HuH-7 (cell line): ENCODE results near the gene AMH.

Experiments used
- DNase-seq: peaks from one replicate; pipeline ENCODE4 v3.0.0; 2011; ENCODE audit warnings: low spot score

AMH gene

DNA sequence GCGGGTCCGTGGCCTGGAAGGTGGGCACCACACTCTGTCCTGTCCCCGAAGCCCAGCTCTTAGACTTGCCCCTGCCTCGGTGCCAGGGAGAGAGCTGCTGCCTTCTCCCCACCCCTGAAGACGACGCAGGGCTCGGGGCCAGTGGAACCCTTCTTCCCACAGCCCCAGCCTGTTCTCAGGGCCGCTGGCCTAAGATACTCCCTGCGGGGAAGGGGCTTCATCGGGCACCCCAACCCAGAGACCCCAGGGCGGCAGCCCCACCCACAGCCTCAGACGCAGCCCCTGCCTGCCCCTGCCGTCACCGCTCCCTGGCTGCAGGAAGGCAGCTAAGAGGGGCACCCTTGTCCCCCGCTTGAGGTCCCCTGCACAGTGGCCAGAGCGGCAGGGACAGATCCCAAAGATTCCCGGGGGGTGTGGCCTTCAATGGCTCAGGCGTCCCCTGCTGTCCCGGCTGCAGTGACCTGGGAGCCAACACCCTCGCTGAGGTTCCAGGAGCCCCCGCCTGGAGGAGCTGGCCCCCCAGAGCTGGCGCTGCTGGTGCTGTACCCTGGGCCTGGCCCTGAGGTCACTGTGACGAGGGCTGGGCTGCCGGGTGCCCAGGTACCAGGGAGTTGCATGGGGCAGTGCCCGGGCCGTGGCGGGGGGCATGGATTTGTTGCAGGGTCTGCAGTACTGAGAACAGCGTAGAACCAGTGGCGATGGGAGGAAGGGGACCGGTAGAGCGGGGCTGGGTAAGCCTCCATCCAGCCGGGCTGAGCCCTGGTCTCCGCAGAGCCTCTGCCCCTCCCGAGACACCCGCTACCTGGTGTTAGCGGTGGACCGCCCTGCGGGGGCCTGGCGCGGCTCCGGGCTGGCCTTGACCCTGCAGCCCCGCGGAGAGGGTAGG is 1.0 kb downstream of the AMH start:
- no peak for DNase-seq

DNA sequence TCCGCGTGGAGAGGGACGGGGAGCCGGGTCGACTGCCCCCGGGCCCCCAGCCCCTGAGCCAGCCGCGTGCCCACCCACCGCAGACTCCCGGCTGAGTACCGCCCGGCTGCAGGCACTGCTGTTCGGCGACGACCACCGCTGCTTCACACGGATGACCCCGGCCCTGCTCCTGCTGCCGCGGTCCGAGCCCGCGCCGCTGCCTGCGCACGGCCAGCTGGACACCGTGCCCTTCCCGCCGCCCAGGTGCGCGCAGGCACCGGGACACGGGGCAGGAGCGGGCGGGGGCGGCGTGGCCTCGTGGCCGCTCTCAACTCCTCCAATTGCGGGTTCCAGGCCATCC is 1.6 kb downstream of the AMH start:
- DNase-seq, result no peak

DNA sequence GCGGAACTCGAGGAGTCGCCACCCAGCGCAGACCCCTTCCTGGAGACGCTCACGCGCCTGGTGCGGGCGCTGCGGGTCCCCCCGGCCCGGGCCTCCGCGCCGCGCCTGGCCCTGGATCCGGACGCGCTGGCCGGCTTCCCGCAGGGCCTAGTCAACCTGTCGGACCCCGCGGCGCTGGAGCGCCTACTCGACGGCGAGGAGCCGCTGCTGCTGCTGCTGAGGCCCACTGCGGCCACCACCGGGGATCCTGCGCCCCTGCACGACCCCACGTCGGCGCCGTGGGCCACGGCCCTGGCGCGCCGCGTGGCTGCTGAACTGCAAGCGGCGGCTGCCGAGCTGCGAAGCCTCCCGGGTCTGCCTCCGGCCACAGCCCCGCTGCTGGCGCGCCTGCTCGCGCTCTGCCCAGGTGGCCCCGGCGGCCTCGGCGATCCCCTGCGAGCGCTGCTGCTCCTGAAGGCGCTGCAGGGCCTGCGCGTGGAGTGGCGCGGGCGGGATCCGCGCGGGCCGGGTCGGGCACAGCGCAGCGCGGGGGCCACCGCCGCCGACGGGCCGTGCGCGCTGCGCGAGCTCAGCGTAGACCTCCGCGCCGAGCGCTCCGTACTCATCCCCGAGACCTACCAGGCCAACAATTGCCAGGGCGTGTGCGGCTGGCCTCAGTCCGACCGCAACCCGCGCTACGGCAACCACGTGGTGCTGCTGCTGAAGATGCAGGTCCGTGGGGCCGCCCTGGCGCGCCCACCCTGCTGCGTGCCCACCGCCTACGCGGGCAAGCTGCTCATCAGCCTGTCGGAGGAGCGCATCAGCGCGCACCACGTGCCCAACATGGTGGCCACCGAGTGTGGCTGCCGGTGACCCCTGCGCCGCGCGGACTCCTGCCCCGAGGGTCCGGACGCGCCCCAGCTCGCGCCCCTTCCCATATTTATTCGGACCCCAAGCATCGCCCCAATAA is 2.3 kb downstream of the AMH start:
- no peak for DNase-seq

DNA sequence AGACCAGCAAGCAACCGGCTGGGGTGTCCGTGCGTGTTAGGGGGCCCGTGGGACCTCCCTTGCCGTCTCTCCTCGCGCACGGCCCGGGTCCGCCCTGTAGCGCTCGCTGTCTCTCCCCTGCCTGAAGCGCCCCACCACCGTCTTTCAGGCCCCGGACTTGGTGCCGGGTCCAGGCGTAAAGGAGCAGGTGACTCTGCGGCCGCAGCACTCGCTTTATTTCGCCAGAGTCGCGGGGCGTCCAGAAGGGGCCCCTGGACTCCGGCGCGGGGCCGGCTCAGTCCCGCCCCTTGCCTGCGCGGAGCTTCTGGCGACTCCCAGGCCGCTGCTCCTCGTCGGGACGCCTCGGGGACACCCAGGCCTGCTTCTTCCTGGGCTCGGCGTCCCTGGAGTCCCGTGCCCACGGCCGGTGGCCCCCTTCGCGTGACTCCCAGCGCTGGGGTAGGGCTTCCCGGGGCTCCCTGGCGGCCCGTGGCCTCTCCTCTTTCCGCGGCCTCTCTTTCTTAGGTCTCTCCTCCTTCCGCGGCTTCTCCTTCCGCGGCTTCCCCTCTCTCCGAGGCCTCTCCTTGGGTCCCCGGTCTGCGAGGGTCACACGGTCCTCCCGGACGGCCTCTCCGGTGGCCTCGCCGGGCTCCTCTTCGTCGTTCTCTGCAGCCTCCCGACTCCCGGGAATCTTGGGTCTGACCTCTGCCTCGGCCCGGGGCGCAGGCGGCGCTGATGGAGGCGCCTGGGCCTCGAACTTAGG is 3.1 kb downstream of the AMH start:
- no peak for DNase-seq

DNA sequence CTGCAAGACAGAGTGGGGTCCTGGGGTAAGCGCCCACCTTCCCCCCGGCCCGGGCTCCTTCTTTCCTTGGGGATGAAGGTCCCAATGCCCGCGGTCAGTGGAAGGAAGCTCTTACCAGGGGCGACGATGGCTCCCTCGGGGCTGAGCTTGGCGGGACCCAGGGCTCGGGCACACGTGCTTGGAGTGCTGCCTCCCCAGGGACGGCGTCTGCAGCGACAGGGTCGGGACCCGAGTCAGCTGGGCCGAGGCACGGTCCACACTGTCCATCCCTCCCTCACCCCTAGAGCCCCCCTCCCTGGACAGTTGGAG is 3.6 kb downstream of the AMH start:
- DNase-seq, result no peak

DNA sequence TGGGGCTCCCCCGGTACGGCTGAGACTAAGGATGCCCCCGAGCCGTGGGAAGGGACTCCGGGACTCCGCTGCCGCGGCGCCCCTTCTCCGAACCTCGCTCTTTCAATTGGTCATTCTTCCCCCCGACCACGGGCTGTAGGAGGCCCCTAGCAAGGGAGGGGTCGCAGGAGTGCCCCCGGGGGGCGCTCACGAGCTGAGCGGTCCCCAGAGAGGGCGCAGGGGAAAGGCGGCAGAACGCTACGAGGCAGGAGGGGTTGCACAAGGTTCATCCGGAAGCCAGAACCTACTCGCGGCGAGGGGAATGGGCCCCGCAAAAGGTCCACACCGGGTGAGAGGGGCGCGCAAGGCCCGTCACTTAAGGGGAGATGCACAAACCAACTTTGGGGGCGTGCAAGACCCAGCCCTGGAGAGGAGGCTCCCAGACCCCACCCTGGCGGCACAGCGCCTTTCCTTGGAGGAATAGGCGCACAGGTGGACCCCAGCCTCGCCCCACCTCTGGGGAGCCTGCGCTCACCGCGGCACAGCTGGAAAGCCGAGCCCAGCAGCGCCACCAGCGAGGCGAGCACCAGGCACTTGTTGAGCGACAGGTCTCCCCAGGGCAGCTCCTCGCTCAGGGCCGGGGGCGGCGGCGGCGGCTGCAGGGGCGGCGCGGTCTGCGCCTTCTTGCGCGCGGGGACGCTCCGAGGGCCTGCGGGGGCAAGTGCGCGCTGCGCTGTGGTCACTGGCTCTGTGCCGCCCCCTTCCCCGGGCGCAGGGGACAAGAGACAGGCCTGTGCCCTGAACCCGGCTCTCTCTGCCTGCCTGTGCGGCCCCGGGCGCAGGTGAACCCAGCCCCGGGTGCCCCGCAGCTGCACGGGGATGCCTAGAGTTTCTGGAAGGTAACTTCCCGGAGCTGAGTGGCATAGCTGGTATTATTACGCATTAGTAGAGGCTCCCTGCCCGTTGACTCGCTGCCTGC is 4.3 kb downstream of the AMH start:
- DNase-seq, result peak; percentile 70

DNA sequence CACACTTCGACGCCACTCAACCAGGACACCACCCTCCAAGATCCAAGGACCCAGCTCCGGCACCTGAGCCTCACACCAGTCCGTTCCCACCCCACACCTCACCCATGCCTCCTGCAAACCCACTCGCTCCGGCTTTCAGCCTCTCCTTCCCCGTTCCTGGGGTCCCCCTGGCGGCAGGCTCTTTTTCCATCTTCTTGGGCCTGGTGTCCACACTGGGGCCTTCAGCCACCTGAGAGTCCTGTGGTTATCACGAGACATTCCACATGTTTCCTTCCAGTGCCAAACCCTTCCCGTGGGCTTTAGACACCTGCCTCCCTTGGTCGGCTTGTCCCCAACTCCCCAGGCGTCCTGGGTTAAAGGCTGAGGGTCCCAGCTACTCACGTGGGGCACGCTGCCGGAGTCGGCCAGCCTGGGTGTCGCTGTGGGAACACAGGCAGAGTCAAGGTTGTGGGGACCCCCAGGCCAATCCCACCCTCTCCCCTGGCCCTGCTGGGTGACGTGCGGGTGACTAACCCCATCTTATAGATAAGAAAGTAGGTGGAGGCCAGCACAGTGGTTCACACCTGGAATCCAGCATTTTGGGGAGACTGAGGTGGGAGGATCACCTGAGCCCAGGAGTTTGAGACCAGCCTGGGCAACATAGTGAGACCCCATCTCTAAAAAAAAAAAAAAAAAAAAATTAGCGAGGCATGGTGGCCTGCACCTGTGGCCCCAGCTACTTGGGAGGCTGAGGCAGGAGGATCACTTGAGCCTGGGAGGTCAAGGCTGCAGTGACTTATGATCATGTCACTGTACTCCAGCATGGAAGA is 5.1 kb downstream of the AMH start:
- peak; percentile 91 for DNase-seq

DNA sequence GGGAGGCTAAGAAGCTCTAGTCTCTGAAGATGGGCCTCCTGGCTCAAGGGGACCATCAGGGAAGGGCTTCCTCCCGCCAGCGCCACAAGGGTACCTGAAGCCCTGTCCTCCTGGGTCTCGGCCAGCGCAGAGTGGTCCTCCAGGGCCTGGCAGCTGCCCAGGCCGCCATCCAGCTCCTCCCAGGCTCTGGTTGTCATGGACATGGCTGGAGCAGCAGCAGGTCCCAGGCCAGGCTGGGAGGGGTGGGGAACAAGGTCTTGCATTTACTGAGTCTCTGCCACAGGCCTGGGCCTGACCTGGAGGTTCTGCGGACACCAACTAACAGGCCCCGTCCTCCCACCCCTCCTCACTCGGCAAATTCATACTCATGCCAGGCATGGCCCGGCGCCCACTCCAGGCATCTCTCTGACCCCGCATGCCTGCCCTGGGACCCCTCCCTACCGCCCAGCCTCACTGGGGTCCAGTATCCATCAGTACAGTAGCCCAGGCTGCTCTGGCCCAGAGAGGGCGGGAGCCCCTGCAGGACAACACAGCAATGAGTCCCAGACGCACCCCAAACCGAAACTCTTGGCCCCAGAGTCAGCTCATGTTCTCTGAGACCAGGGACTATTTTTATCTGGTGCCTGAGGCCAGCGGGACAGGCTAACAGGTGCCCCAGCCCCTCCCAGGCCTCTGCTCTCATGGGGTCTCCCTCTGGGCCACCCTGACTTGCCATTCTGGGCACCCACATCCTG is 6.2 kb downstream of the AMH start:
- no peak for DNase-seq

DNA sequence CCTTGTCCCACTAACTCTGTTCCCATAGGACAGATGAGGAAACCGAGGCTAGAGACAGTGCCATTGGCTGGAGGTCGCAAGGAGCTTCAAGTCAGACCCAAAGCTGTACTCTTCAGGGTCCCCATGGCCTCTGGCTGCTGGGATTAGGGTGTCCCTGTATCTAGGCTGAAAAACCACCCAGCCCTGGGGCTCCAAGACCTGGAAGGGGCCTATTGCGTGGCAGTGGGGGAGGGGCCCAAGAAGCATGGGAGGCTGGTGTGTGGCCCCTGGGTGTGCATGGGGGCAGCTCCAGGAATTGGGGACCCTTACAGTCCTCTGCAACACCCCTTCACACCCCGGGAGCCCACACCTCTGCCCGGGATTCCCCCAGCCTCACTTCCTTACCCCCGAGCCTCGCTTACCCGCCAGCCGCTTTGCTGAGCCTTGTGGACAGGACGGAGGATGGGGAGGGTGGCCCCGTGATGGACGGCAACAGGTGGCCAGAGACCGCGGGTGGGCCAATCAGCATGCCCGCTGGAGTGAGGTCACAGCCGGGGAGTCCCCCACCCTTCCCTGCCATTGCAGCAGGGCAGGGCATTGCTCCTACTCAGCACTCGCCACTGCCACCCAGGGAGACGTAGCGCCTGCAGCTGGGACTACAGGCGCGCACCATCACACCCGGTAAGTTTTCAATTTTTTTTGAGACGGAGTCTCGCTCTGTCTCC is 7.0 kb downstream of the AMH start, which contains the start of gene JSRP1:
Gene JSRP1, minus strand, starts transcription at position 436 of the 704 bp plus-strand sequence. CDS start 1,103 bp downstream, outside the sequence.
- DNase-seq, result no peak

DNA sequence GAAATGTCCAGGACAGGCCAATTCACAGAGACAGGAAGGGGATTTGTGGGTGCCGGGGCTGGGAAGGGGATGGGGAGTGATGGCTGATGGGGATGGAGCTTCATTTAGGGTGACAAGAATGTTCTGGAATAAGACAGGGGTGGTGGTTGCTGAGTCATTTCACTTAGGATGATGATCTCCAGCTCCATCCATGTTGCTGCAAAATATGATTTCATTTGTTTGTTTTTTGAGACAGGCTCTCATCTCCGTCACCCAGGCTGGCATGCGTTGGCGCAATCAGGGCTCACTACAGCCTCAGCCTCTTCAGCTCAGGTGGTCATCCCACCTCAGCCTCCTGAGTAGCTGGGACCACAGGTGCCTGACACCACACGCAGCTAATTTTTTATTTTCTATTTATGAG is 10.2 kb downstream of the AMH start:
- DNase-seq, result no peak

DNA sequence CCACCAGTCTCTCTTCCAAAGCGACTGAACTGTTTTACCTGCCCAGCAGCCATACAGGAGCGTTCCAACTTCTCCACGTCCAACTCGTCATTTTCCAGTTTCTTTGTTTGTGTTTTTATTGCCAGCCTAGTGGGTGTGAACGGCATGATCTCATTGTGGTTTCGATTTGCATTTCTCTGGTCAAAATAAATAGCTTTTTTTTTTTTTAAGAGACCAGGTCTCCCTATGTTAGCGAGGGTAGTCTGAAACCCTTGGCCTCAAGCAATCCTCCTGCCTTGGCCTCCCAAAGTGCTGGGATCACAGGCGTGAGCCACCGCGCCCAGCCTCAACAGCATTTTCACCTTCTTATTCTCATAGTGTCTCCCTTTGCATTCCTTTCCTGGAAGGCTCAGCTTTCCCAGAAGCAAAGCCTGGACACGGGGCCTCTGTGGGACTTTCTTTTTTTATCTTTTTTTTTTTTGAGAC is 11.2 kb downstream of the AMH start:
- no peak for DNase-seq

DNA sequence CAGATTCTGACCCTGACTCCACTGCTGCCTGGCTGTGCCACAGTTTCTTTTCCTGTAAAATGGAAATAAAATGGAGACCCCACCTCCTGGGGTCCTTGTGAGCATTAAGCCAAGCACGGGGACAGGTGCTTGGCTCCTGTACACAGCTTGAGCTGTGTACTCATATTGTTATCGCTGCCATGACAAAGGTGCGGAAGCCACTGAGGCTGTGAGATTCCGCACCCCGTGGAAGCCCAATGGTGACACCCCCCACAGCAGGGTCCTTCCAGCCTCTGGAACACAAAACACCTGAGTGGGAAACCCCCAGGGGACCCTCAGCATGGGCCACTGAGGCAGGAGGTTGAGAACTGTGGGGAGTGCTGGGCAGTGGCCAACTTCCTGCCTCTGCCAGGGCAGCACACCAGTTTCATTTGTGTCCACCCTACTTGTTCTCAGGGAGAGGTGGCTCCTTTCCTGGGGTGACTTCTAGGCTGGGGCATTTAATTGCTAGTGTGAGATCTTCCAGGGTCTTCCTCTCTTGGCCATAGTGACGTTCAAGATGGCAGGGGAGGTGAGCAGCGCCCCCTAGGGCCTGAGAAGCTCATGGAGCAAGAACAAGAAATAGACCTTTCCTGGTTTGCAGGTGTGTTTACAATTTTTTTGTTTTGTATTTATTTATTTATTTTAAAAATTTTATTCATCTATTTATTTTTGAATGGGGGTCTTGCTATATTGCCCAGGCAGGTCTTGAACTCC is 12.5 kb downstream of the AMH start:
- no peak for DNase-seq

DNA sequence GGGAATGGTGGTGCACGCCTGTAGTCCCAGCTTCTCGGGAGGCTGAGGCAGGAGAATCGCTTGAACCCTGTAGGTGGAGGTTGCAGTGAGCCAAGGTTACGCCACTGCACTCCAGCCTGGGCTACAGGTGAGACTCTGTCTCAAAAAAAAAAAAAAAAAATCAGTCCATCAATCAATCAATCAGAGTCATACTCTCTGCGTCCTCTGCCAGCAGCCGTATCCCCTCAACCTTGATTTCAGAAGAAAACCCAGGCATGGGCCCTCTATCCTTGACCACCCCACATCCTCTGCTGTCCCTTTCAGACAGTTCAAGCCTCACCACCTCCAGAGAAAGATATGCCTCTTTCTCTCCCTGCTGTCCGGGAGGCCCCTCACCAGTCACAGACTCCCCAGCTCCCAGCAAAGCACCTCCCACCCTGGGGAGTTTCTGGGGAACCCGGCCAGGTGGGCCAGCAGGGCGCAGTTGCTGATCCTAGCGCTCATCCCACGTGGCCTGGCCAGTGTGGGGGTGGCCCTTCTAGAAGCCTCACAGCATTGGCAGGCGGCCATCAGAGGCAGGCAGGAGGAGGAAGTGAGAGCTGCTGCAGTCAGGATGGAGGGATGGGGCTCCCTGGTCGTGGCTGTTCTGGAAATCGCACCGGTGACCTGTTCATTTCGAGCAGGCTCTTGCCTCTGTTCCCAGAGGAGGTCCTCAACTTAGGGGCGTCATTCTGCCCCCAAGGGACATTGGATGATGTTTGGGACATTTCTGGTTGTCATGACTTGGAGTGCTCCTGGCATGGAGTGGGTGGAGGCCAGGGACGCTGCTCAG is 17.3 kb downstream of the AMH start:
- DNase-seq, result no peak

DNA sequence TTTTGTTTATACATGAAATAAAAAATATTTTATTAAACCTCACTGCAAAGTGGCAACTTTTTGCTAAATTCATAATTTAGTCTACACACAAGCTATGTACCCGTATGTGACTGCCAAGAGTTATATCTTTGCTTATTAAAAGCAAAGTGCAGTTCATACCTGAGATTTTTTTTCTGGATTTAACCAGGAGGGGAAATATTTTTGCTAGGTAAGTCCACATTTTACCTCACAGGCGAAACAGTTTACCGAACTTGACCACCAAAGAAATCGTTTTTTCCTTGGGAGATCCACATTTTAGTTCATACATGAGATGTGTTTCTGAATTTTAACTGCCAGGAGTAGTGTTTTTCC is 19.3 kb downstream of the AMH start:
- DNase-seq, result no peak

DNA sequence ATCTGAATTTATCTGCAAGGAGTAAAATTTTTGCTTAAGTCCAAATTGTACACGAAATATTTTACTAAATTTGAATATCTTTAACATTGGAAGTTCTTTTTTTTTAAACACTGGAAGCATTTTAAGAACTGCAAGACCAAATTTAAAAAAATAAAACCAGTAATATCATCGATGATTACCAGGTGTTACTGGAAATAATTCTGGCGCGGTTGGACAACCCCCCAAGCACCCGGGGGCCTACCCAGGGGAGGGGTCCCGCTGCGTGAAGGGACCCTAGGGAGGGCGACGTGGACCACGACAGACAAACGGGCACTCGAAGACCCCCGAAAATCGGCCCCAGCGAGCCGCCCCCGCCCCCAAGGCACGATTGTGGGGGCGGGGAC is 19.7 kb downstream of the AMH start:
- DNase-seq, result no peak

DNA sequence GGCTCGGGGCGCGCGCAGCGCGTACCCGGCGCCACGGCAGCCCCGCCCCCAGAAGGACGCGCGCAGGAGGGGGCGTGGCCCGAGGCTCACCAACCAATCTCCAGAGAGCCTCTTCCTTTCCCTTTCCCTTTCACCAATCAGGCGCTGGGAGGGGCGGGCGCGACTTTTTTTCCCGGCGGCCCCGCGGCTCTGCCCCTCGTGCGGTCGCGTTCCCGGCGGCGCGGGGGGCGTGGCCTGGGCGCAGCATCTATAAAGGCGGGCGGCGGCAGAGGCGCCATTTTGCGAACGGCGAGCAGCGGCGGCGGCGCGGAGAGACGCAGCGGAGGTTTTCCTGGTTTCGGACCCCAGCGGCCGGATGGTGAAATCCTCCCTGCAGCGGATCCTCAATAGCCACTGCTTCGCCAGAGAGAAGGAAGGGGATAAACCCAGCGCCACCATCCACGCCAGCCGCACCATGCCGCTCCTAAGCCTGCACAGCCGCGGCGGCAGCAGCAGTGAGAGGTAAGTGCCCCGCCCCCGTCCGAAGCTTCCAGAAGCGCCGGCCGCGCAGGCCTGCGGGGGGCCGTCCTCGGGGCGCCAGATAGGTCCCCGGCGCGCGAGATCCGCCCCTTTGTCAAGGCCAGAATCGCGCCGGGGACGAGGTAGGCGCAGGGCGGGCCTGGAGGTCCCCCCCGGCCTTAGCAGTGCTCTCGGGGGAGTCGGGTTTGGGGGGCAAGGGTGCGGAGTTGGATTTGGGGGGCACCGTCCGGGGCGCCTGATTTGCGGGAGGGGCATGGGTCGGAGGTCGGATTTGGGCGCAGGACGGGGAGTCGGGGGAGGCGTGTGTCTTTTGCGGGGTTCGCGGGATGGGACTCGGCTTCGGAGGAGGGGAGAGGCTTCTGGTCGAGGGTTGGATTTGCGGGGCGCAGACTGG is 20.4 kb downstream of the AMH start:
- peak; percentile 98 for DNase-seq

DNA sequence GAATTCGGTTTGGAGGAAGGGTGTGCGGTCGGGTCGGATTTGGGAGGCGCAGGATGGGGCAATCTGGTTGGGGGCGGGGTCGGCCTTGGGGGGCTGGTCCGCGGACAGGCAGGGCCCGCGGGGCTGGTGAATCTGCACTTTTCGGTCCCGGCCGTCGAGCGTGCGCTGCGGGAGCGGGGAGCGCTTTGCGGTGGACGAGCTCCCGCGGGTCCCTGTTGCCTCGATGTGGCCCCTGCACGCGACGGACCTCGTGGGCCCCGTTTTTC is 21.0 kb downstream of the AMH start:
- DNase-seq, result no peak
